ENCODE measurements around the gene LBR. TPM values are rescaled to one million over a fixed set of nuclear protein-coding genes. Genes with fewer than 3 reads are reported as not detected.
A peak's percentile ranks its signal among the peaks of the same experiment; 100 is the strongest.

The LBR gene
- total RNA-seq, 4 donors from 2014 or later: 33.1 to 46.7 (median 36.8) TPM

DNA sequence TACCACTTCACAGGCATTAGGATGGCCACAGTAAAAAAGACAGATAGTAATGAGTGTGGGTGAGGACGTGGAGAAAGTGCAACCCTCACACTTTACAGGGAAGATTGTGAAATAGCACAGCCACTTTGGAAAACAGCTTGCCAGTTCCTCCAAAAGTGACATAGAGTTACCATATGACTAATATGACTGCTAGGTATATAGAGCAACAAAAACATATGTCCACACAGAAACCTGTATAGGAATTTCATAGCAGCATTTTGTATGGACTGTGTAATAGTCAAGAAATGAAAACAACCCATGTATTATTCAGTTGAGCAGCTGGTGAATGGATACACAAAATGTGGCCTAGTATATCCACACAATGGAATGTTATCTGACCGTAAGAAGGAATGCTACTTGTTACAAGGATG lies 30.4 kb upstream of the LBR start:
- H3K36me3 ChIP-seq: no peaks in the 10 kb centered on the region
- H3K4me1 ChIP-seq: peaks cover 0 to 14% of the 10 kb centered on the region in 2 donors
- no peak overlapping the region for H3K27ac ChIP-seq
- no peaks in the 10 kb centered on the region for H3K27me3 ChIP-seq
- intact Hi-C loops (cut with DNase I): no loop called here
- 74 to 79% methylated on average over 2 of the region's 2 CpGs for WGBS, 2 donors
- DNase-seq: no peak
- H3K4me3 ChIP-seq (replicated peaks in 1 of 3): no peak overlapping the region
- TF ChIP-seq CTCF (IDR thresholded peaks at IDR 0.05) (no peak), POLR2A (IDR thresholded peaks at IDR 0.05) (no peak)
- H3K9me3 ChIP-seq: no peaks in the 10 kb centered on the region

DNA sequence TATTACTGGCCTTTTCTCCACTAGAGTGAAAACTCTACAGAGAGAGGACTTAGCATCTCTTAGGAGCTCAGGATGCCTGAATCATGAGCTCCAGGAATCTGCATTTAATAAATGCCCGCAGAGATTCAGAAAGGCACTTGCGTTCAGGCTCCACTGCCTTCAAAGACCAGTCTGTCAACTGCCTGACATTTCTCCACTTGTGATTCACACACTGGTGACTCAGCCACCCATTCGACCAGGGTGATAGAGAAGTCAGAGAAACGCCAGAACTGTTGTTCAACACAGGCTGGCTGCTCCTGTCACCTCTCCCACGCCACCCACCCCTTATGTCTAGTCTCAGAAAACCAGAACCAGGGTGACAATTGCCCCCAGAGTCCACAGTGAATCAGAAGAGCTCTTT lies 26.9 kb upstream of the LBR start:
- intact Hi-C loops (cut with DNase I): no loop called here
- no peak overlapping the region for H3K4me3 ChIP-seq (replicated peaks in 1 of 3)
- H3K9me3 ChIP-seq: no peaks in the 10 kb centered on the region
- WGBS, 2 donors: 26 to 29% methylated on average over 5 of the region's 5 CpGs
- TF ChIP-seq CTCF (IDR thresholded peaks at IDR 0.05) (no peak), POLR2A (IDR thresholded peaks at IDR 0.05) (no peak)
- no peak overlapping the region for H3K27ac ChIP-seq
- peak; percentile 60 to 73 for DNase-seq
- no peaks in the 10 kb centered on the region for H3K27me3 ChIP-seq
- H3K4me1 ChIP-seq: peaks cover 0 to 14% of the 10 kb centered on the region in 2 donors
- H3K36me3 ChIP-seq: no peaks in the 10 kb centered on the region

- peaks cover 0 to 14% of the 10 kb centered on the region in 2 donors for H3K4me1 ChIP-seq
- H3K27ac ChIP-seq: no peak overlapping the region
- no peaks in the 10 kb centered on the region for H3K27me3 ChIP-seq
- intact Hi-C loops (cut with DNase I): no loop called here
- TF ChIP-seq POLR2A (IDR thresholded peaks at IDR 0.05) (no peak), CTCF (IDR thresholded peaks at IDR 0.05) (no peak)
- 42 to 55% methylated on average over 5 of the region's 5 CpGs for WGBS, 2 donors
- no peak overlapping the region for H3K4me3 ChIP-seq (replicated peaks in 1 of 3)
- no peaks in the 10 kb centered on the region for H3K36me3 ChIP-seq
- DNase-seq: no peak
- no peaks in the 10 kb centered on the region for H3K9me3 ChIP-seq
These were observed 26.2 kb upstream of the LBR start for GRCh38 chr1:225453797-225454648.

DNA sequence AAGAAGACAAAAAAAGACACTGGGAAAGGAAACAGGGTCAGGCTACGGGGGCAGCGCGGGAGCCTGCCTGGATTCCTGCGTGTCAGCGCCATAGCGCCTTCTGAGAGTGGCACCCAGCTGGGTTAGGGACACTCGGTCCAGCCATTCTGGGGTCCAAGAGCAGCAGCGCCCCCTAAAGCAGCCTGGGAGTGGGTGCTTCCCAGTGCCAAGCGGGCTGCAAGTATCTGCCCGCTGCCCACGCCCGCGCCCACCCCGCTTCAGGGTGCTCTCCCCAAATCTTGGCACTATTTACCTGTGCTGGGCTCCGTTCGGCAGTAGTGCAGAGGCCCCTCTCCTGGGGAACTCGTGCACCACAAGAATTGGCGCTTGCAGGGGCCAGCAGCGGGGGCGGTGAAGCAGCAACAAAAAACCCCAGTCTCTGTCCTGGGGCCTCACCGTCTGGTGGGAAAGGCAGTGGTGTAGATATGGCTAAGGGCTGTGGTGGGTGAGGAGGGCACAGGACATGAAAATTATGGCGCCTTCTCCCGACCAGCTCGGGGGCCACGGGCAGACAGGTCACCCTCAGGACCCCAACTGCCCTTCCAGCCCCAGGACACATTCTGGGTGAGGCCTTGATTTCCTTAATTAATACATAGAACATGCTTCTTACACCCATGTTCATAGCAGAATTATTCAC lies 24.1 kb upstream of the LBR start:
- H3K9me3 ChIP-seq: no peaks in the 10 kb centered on the region
- H3K4me3 ChIP-seq (replicated peaks in 1 of 3): no peak overlapping the region
- no peak for DNase-seq
- no peak for TF ChIP-seq CTCF (IDR thresholded peaks at IDR 0.05)
- no peak for TF ChIP-seq POLR2A (IDR thresholded peaks at IDR 0.05)
- intact Hi-C loops (cut with DNase I): no loop called here
- no peaks in the 10 kb centered on the region for H3K27me3 ChIP-seq
- 86 to 87% methylated on average over 20 to 22 of the region's 25 CpGs for WGBS, 2 donors
- H3K27ac ChIP-seq: no peak overlapping the region
- H3K36me3 ChIP-seq: no peaks in the 10 kb centered on the region
- peaks cover 4 to 28% of the 10 kb centered on the region in 2 donors for H3K4me1 ChIP-seq

DNA sequence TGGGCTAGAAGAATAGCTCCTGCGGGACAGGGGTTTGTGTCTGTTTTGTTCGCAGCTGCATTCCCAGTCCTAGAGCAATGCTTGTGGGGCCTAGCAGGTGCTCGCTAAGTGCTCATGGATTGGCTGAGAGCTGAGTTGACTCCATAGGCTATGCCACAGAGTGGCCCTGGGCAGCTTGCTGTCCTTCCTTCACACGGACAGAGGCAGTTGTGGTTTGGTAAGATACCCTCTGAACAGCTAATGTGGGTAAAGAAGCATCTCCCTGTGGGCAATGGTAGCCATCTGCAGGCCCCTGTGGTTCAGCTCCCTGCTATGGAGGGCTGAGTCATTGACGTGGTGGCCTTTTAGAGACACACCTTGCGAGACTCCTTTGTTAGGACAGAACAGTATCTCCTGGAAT lies 23.5 kb upstream of the LBR start:
- Histone ChIP-seq H3K27ac (no peak overlapping the region), H3K4me1 (peaks cover 11 to 34% of the 10 kb centered on the region in 2 donors), H3K36me3 (no peaks in the 10 kb centered on the region), H3K4me3 (replicated peaks in 1 of 3) (no peak overlapping the region), H3K27me3 (no peaks in the 10 kb centered on the region), H3K9me3 (no peaks in the 10 kb centered on the region)
- no peak for DNase-seq
- 87 to 93% methylated on average over 6 of the region's 6 CpGs for WGBS, 2 donors
- TF ChIP-seq CTCF (IDR thresholded peaks at IDR 0.05) (no peak), POLR2A (IDR thresholded peaks at IDR 0.05) (no peak)
- intact Hi-C loops (cut with DNase I): no loop called here

Data from thyroid gland (tissue), 4 donors.